DOHH2 (cell line): ENCODE results near the gene OAS2.

Source experiments
- H3F3A ChIP-seq: fragments of 200-600 bp; sonication (generic), shearing (Covaris generic); 2 replicates; pipeline ENCODE4 v1.6.0; 2016; ENCODE audit warnings: antibody characterized with exemption, mild to moderate bottlenecking; ENCODE audit not compliant: control insufficient read depth, insufficient read depth
- H3K27ac ChIP-seq: fragments of 200-600 bp; sonication (generic); 2 replicates; pipeline ENCODE4 v1.5.1; 2014; ENCODE audit warnings: low read depth, mild to moderate bottlenecking, low read length, moderate library complexity
- H3K27me3 ChIP-seq: fragments of 200-600 bp; sonication (generic); 2 replicates; pipeline ENCODE4 v1.6.1; 2014; ENCODE audit warnings: mild to moderate bottlenecking, low read length, mixed read lengths; ENCODE audit not compliant: control insufficient read depth
- H3K36me3 ChIP-seq: fragments of 200-600 bp; sonication (generic); 2 replicates; pipeline ENCODE4 v1.6.1; 2014; ENCODE audit warnings: mild to moderate bottlenecking, low read length, moderate library complexity, mixed read lengths; ENCODE audit not compliant: control insufficient read depth
- H3K4me1 ChIP-seq: fragments of 200-600 bp; sonication (generic); 2 replicates; pipeline ENCODE4 v1.6.1; 2014; ENCODE audit warnings: mild to moderate bottlenecking, low read length, mixed read lengths; ENCODE audit not compliant: control insufficient read depth
- H3K4me2 ChIP-seq: fragments of 200-600 bp; sonication (generic); 2 replicates; pipeline ENCODE4 v1.6.0; 2014; ENCODE audit warnings: mild to moderate bottlenecking, low read length, moderate library complexity
- H3K4me3 ChIP-seq: fragments of 200-600 bp; sonication (generic); 2 replicates; pipeline ENCODE4 v1.5.1; 2014; ENCODE audit warnings: mild to moderate bottlenecking, low read length, mixed read lengths
- H3K79me2 ChIP-seq: fragments of 200-600 bp; sonication (generic); 2 replicates; pipeline ENCODE4 v1.6.1; 2014; ENCODE audit warnings: mild to moderate bottlenecking, low read length, mixed read lengths; ENCODE audit not compliant: control insufficient read depth
- H3K9me2 ChIP-seq: fragments of 200-600 bp; sonication (generic); replicated peaks from 2 replicates; pipeline ENCODE4 v1.6.1; 2014; ENCODE audit warnings: mild to moderate bottlenecking, low read length, mixed read lengths; ENCODE audit not compliant: control insufficient read depth
- H3K9me3 ChIP-seq: fragments of 200-600 bp; sonication (generic); 2 replicates; pipeline ENCODE4 v1.6.1; 2014; ENCODE audit warnings: antibody characterized with exemption, low read length, mixed read lengths; ENCODE audit not compliant: control insufficient read depth, insufficient read depth
- H4K20me1 ChIP-seq: fragments of 200-600 bp; sonication (generic); 2 replicates; pipeline ENCODE4 v1.6.0; 2014; ENCODE audit warnings: low read depth, mild to moderate bottlenecking, antibody characterized with exemption, low read length, moderate library complexity; ENCODE audit not compliant: control insufficient read depth, insufficient read depth
- CTCF ChIP-seq: fragments of 200-600 bp; sonication (generic); IDR thresholded peaks from one replicate; pipeline ENCODE4 v1.5.1; 2014; ENCODE audit warnings: antibody characterized with exemption, mild to moderate bottlenecking, low read depth, low read length; ENCODE audit not compliant: poor library complexity, severe bottlenecking
- EZH2phosphoT487 ChIP-seq: fragments of 200-600 bp; sonication (generic); IDR thresholded peaks from 2 replicates; pipeline ENCODE4 v1.6.1; 2017; ENCODE audit warnings: borderline replicate concordance, mild to moderate bottlenecking, antibody characterized with exemption, low read length, moderate library complexity, mixed read lengths

Gene OAS2

GRCh38 chr12:113056381-113056630 lies 78.0 kb downstream of the OAS2 start:
- Histone ChIP-seq H3F3A (peaks cover 66% of the 10 kb centered on the region), H3K9me2 (no peaks in the 10 kb centered on the region), H3K27me3 (no peaks in the 10 kb centered on the region), H3K4me2 (peak overlapping the region; percentile 99), H3K4me3 (peak overlapping the region; percentile 94), H3K9me3 (no peaks in the 10 kb centered on the region), H4K20me1 (no peaks in the 10 kb centered on the region), H3K27ac (peak overlapping the region; percentile 99), H3K36me3 (peaks cover 77% of the 10 kb centered on the region), H3K79me2 (peaks cover 82% of the 10 kb centered on the region), H3K4me1 (peaks cover 67% of the 10 kb centered on the region)
- TF ChIP-seq CTCF, result no peak
- no peak for TF ChIP-seq EZH2phosphoT487

DNA sequence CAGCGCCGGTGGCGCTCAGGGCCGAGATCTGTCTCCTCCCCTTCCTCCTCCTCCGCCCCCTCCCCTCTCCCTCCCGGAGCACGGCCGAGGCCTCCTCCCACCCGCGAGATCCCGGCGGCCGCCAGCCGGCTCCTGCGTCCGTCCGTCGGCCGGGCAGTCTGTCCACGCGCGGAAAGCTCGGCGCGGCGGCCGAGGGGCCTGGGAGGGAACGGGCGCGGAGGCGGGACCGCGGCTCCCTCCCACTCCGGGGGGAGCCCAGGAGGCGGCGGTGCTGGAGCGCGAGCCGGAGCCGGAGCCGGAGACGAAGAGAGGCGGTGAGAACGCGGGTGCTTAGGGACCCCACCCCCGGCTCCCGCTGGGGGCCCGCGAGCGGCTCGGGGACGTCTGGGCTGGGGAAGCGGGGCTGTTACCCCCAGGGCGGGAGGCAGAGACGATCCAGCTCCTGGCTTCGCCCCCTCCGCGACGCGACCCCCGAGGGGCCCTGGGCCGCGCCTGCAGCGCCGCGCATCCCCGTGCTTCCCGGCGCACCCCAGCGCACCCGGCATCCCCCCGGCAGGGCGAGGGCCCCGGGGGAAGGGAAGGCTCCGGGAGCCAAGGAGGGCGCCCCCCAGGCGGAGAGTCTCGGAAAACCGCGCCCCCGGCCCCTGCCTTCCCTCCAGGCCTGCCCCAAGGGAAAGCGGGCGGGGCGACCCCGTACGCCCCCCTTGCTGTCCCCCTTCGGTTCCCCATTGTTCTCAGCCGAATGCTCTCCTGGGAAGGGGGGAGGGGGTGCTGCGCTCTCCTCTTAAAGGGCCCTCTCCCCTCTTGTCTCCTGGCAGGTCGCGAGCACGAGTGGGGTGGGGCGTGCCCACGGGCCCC lies 78.5 kb downstream of the OAS2 start, which contains the start of gene DTX1:
DTX1 (plus strand) TSS at position 100 of the 858 bp plus-strand sequence. CDS start 1,463 bp downstream, outside the sequence.
- Histone ChIP-seq H3K79me2 (peaks cover 84% of the 10 kb centered on the region), H3K36me3 (peaks cover 77% of the 10 kb centered on the region), H3K4me2 (peak within 1 kb of the TSS; percentile 99), H3K27me3 (no peaks in the 10 kb centered on the region), H3K4me1 (peaks cover 67% of the 10 kb centered on the region), H3K27ac (peak within 1 kb of the TSS; percentile 99), H3K9me2 (no peaks in the 10 kb centered on the region), H4K20me1 (no peaks in the 10 kb centered on the region), H3F3A (peaks cover 66% of the 10 kb centered on the region), H3K4me3 (peak within 1 kb of the TSS; percentile 94), H3K9me3 (no peaks in the 10 kb centered on the region)
- TF ChIP-seq CTCF (no peak), EZH2phosphoT487 (no peak)

- peaks cover 67% of the 10 kb centered on the region for H3K4me1 ChIP-seq
- H3K4me3 ChIP-seq, result peak overlapping the region; percentile 94
- no peaks in the 10 kb centered on the region for H3K27me3 ChIP-seq
These were observed 79.5 kb downstream of the OAS2 start for GRCh38 chr12:113057565-113058485.

More at GRCh38 chr12:113057565-113058485, 79.5 kb downstream of the OAS2 start:
- H3K9me3 ChIP-seq, result no peaks in the 10 kb centered on the region
- H3K36me3 ChIP-seq, result peaks cover 83% of the 10 kb centered on the region
- H4K20me1 ChIP-seq, result no peaks in the 10 kb centered on the region
- peaks cover 90% of the 10 kb centered on the region for H3K79me2 ChIP-seq
- H3K9me2 ChIP-seq, result no peaks in the 10 kb centered on the region
- peak overlapping the region; percentile 99 for H3K4me2 ChIP-seq
- H3K27ac ChIP-seq, result peak overlapping the region; percentile 99
- no peak for TF ChIP-seq EZH2phosphoT487
- no peak for TF ChIP-seq CTCF
- H3F3A ChIP-seq, result peaks cover 64% of the 10 kb centered on the region
